H1 (cell line): ENCODE data around the gene C17orf50.

ENCODE experiments used
- CBX5 ChIP-seq: fragments of 300-800, 300-1000 bp; sonication (generic); IDR thresholded peaks from 2 replicates; pipeline ENCODE4 v1.7.1; 2016; ENCODE audit warnings: antibody characterized with exemption, low read length, low read depth
- CTCF ChIP-seq, 3 experiments: IDR thresholded peaks; 1 replicate in 2 of 3; 2 replicates in 1 of 3; pipeline versions ENCODE4 v1.5.1 to v1.6.1; 2011; ENCODE audit warnings: low read length in 3 of 3, mild to moderate bottlenecking in 3 of 3, inconsistent platforms in 2 of 3, low read depth in 1 of 3, moderate library complexity in 1 of 3; ENCODE audit not compliant: insufficient read depth in 1 of 3; ENCODE audit errors: control extremely low read depth in 1 of 3
- E2F6 ChIP-seq: IDR thresholded peaks from 2 replicates; pipeline ENCODE4 v1.6.1; 2012; ENCODE audit warnings: inconsistent platforms
- JUND ChIP-seq: IDR thresholded peaks from 2 replicates; pipeline ENCODE4 v1.6.1; 2011; ENCODE audit warnings: mild to moderate bottlenecking, improper control_type of control experiment, low read length
- MAX ChIP-seq: IDR thresholded peaks from 2 replicates; pipeline ENCODE4 v1.6.1; 2012; ENCODE audit warnings: inconsistent platforms
- POLR2A ChIP-seq, 2 experiments: IDR thresholded peaks; 1 replicate in 1 of 2; 2 replicates in 1 of 2; pipeline ENCODE4 v1.6.1; 2011; ENCODE audit warnings: low read depth in 2 of 2, low read length in 2 of 2, mild to moderate bottlenecking in 2 of 2; ENCODE audit errors: control extremely low read depth in 1 of 2
- POU5F1 ChIP-seq: IDR thresholded peaks from 2 replicates; pipeline ENCODE4 v1.6.1; 2011; ENCODE audit warnings: low read depth, mild to moderate bottlenecking, low read length, moderate library complexity
- RAD21 ChIP-seq, 2 experiments: IDR thresholded peaks in 1 of 2; conservative IDR thresholded peaks in 1 of 2; 2 replicates each; pipeline ENCODE4 v1.6.1; 2011; ENCODE audit warnings: low read depth in 2 of 2, low read length in 2 of 2, improper control_type of control experiment in 1 of 2, inconsistent platforms in 1 of 2, mild to moderate bottlenecking in 1 of 2, moderate library complexity in 1 of 2
- SAP30 ChIP-seq: fragments of 300-600 bp; sonication (generic); IDR thresholded peaks from 2 replicates; pipeline ENCODE4 v1.7.1; 2012; ENCODE audit warnings: low read length, moderate library complexity, mild to moderate bottlenecking, inconsistent platforms; ENCODE audit not compliant: insufficient read depth, insufficient replicate concordance
- USF2 ChIP-seq: IDR thresholded peaks from 2 replicates; pipeline ENCODE4 v1.6.1; 2011; ENCODE audit warnings: low read length, improper control_type of control experiment
- YY1 ChIP-seq: IDR thresholded peaks from 2 replicates; pipeline ENCODE4 v1.6.1; 2011; ENCODE audit warnings: low read depth, mild to moderate bottlenecking, low read length

- TF ChIP-seq CTCF (IDR thresholded peaks at IDR 0.05; ENCODE audit: control extremely low read depth in 1 of 3, insufficient read depth in 1 of 3, low read depth in 1 of 3, low read length in 3 of 3) (no peak), SAP30 (no peak), YY1 (no peak), POLR2A (IDR thresholded peaks at IDR 0.05; ENCODE audit: control extremely low read depth in 1 of 2, low read depth in 2 of 2, low read length in 2 of 2) (no peak), RAD21 (IDR thresholded peaks at IDR 0.05 in 1 of 2, conservative IDR thresholded peaks at IDR 0.05 in 1 of 2; ENCODE audit: low read depth in 2 of 2, low read length in 2 of 2) (no peak), JUND (no peak), MAX (no peak), E2F6 (no peak), USF2 (no peak), CBX5 (no peak), POU5F1 (no peak)
Measured at GRCh38 chr17:35713069-35713728, 47.5 kb upstream of the C17orf50 start.
